NCI-H526 (cell line): ENCODE measurements around the gene SUMO2.
"Not testable (repeated sequence)": the region's sequence is repeated elsewhere in the genome, so short reads cannot be mapped to it uniquely, and the experiment has no call there.

ENCODE experiments used
- DNase-seq, 2 experiments: peaks; one replicate each; lab custom pipeline; 2025; lab: John Stamatoyannopoulos, UW

The SUMO2 gene

DNA sequence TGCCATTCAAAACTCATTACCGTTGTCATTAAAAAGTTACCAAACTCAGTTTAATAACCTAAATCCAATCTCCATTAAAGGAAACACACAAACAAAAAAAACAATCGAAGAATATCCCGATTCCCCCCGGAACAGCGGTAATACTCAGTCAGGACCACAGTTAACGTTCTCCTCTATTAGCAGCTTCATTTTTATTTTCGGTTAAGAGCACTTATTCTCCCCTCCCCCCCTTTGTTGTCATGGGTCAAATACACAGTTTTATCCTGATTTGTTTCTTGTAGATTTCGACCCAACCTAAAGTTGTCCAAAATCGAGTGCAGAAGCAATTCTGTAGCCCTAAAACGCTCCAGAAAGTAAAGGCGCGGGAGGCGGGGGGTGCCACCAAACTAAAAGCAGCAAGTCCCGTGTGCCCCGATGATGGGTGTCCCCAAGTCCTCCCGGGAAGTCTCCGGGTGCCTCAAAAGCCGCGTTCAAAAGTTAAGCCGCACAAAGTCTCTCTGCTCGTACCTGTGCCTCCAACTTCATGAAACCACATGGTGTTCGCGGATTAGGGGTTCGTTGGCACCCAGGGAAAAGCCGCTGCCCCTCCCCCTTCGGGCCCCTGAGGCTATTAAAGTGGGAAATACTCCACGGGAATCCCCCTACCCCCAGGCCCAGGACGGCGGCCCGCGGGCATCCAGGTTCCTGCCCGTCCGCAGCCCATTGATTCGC is 996 bp downstream of the SUMO2 start:
- no peak for DNase-seq

DNA sequence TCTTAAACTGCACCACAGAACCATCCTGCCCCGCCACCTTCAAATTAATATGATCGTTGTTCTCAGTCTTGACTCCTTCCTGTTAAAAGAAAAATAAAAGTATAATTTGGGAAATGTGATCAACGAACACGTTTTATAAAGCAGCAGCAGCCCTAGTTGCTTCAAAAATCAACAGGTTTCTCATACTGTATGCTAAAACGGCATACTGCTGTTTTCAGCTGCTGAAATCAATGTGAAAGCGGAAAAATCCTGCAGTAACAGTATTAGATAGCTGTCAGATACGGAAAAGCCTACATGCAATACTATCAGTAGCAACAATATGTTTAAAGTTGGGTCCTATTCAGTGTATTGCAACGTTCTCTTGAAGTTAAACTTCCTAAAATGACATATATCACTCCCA is 1.6 kb downstream of the SUMO2 start:
- DNase-seq = no peak

DNA sequence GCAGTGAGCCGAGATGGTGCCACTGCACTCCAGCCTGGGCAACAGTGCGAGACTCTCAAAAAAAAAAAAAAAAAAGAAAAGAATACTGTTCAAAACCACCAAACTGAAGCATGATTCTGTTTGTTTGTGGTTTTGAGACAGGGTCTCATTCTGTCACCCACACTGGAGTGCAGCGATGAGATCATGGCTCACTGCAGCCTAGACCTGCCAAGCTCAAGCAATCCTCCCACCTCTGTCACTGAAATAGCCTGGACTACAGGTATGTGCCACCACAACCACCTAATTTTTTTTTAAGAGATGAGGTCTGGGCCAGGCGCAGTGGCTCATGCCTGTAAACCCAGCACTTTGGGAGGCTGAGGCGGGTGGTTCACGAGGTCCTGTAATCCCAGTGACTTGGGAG is 4.3 kb downstream of the SUMO2 start:
- DNase-seq = no peak

DNA sequence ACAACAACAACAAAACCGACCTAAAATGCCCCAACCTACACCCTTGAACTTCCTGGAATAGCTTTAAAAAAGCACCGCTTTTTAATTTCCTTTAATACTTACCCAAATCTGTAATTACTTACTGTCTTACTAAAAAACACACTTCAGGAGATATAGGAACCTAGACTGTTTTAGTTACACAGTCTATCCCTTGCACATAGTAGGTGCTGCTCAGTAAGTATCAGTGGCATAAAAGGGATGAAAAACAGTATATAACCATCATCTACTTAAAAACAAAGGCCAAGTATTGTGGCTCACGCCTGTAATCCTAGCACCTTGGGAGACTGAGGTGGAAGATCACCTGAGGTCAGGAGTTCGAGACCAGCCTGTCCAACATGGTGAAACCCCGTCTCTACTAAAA is 6.1 kb downstream of the SUMO2 start:
- DNase-seq = no peak

DNA sequence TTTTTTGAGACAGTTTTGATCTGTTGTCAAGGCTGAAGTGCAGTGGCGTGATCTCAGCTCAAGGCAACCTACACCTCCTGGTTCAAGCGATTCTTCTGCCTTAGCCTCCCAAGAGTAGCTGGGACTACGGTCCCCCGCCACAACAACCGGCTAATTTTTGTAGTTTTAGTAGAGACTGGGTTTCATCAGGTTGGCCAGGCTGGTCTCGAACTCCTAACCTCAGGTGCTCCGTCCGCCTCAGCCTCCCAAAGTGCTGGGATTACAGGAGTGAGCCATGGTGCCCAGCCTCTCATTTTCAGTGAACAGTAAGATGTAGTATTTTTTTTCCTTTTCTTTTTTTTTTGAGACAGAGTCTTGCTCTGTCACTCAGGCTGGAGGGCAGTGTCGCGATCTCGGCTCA is 7.8 kb downstream of the SUMO2 start:
- no peak for DNase-seq

DNA sequence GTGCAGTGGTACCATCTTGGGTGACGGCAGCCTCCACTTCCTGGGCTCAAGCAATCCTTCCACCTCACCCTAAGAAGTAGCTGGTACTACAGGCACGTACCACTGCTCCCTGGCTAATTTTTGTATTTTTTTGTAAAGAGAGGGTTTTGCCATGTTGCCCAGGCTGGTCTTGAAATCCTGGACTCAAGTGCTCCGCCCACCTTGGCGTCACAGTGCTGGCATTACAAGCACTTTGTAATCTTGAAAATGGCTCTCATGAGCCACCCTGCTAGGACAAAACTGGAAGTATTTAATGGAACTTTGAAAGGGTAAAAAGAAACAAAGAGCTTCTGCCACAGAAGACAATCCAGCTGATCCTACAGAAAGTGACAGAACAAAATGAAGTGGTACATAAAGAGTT is 9.2 kb downstream of the SUMO2 start:
- no peak for DNase-seq

DNA sequence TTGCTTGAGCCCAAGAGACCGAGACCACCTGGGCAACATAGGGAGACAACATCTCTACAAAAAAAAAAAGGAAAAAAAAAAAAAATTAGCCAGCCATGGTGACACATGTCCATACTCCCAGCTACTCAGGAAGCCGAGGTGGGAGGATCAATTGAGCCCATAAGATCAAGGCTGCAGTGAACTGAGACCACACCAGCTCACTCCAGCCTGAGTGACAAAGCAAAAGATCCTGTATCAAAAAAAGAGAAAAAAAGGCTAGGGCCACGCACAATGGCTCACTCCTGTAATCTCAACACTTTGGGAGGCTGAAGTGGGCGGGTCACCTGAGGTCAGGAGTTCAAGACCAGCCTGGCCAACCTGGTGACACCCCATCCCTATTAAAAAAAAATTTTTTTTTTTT is 13.8 kb downstream of the SUMO2 start:
- no peak for DNase-seq

DNA sequence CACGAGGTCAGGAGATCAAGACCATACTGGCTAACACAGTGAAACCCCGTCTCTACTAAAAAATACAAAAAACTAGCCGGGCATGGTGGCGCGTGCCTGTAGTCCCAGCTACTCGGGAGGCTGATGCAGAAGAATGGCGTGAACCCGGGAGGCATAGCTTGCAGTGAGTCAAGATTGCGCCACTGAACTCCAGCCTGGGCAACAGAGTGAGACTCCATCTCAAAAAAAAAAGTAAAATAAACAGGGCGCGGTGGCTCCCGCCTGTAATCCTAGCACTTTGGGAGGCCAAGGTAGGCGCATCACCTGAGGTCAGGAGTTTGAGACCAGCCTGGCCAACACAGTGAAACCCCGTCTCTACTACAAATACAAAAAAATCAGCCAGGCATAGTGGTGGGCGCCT is 18.2 kb downstream of the SUMO2 start:
- DNase-seq = not testable (repeated sequence)

DNA sequence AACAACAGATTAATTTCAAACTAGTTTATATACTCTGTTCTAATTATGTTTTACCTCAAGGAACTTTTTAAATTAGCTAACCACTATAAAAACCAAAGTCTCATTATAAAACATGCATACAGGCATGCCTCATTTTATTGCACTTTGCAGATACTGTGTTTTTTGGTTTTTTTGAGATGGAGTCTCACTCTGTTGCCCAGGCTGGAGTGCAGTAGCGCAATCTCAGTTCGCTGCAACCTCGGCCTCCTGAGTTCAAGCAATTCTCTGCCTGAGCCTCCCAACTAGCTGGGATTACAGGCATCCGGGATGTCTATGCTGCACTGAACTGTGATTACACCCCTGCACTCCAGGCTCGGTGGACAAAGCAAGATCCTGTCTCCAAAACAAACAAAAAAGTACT is 19.7 kb downstream of the SUMO2 start:
- DNase-seq = no peak

DNA sequence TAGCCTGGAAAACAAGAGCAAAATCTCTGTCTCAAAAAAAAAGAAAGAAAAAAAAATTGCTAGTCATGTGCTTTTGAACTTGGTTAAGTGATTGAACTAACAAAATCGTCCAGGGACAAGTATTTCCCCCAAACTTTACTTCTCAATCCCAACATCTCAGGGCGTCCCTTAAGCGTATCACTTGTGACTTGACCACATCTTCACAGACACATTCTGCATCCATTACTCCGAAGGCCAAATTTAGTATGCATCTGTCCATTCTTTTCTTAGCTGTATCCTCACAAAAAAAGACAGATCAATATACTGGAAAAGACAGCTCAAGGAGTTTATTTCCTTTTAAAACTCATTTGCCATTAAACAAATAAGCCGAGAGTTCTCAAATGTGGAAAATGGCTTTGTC is 22.5 kb downstream of the SUMO2 start:
- DNase-seq = no peak

DNA sequence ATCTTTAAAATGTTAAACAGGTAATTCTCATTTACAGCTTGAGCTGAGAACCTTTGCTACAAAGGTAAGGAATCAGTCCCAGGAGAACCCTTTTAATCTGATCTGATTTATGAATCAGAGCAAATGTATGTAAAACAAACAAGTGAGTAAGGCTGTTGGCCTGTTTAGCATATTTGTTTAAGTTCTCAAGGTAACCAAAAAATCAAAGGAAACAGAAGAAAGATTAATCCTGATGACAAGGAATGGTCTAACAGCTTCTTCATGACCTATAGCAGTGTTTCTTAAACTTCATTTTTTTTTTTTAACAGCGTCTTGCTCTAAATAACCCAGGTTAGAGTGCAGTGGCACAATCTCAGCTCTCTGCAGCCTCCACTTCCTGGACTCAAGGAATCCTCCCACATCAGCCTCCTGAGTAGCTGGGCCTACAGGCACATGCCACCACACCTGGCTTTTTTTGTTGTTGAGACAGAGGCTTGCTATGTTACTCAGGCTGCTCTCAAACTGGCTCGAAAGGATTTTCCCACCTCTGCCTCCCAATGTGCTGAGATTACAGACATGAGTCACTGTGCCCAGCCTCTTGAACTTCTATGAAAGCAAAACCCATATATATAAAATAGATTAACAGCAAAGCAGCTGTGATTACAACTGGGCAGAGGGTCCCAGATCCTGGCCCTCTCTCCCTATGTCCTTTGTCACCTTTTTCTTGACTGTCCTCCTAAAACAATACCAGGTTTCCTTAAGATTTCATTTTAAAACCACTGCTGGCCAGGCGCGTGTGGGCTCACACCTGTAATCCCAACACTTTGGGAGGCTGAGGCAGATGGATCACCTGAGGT is 23.3 kb downstream of the SUMO2 start:
- DNase-seq = no peak

DNA sequence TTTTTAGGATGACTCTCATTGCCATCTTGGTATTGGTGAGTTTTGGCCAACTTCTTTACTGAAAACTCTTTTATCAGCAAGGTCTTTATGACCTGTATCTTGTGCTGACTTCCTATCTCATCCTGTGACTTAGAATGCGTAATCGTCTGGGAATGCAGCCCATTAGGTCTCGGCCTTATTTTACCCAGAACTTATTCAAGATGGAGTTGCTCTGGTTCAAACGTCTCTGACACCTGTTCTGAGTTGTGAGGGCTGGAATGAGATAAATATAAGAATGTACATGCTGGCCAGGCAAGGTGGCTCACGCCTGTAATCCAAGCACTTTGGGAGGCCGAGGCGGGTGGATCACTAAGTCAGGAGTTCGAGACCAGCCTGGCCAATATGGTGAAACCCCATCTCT is 24.3 kb downstream of the SUMO2 start:
- DNase-seq = not testable (repeated sequence)

DNA sequence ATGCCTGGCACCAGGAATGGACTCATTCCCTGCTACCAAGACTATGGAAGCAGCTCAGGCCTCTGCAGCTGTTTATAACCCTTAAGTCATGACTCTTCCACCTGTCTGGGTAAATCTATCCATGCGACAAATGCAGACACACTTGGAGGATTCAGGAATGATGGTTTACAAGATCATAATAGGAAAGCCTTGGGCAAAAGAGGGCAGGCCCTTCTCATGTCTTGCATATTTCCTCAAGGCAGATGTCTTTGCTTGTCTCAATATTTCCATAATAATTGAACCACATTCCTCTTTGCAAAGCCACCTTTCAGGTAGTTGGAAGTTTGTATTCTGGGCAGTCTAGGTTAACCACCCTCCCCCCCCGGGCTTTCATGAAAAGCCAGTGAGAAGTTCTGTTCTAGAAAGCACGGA is 27.6 kb downstream of the SUMO2 start:
- no peak for DNase-seq

DNA sequence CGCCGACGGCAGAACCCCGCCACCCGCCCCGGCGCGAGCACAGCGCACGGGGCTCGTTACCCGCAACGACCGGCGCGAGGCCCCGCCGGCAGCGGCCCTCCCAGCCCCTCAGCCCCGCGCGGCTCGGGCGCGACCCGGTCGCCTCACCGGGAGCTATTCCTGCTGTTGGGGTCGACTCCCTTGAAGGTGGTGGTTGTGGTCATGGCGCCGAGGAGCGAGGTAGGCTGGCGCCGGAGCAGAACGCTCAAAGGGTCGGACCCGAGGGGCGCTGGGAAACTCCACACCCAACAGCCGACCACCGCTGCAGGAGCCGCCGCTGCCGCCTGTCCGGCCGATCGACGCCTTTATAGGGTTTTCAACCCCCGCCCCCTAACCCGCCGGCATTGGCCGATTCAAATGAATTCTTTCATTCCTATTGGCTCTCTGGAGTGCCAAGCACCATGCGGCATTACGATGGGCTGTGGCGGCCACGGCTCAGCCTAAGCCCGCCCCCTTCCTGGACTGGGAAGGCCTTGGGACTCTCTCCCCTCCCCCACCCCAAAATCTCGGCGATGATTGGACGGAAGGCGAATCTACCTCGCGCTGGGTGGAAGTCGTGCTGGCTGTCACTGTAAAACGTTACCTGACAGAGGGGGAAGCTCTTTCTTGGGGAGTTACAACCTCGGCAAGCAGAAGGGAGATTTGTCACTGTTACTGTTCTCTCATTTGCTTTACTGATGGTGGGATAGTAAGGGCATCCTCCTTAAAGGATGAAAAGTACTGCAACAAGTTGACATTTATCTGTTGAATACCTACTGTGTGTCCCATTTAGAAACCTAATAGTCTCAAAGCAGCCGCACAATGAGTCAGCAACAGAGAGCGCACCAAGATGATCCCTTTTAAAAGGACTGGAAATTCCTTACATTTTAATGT is 28.3 kb downstream of the SUMO2 start, which contains the start of gene JPT1:
Gene JPT1 (minus strand): TSS at position 318 of the 912 bp plus-strand sequence. CDS start 115 bp downstream, at position 203.
- peak; percentile 98 to 100 for DNase-seq

DNA sequence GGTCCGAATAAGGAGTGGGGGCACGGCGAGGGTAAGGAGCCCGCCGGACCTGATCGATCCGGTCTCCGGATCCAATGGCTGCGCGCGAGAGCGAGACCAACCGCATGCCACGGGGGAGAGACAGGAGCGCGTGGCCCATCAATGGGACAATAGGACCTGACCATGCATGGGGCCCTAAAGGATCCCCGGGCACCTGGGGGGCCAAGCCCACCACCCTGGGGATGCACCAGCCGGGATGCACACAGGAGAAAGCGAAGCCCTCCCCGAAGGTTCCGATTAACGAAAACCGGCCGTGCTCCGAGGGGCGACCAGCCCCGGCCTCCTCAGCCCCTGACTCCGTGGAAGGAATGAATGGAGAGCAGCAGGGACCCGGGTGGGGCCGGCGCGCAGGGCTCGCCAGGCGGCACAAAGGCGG is 29.0 kb downstream of the SUMO2 start:
- DNase-seq = peak; percentile 28 to 61

DNA sequence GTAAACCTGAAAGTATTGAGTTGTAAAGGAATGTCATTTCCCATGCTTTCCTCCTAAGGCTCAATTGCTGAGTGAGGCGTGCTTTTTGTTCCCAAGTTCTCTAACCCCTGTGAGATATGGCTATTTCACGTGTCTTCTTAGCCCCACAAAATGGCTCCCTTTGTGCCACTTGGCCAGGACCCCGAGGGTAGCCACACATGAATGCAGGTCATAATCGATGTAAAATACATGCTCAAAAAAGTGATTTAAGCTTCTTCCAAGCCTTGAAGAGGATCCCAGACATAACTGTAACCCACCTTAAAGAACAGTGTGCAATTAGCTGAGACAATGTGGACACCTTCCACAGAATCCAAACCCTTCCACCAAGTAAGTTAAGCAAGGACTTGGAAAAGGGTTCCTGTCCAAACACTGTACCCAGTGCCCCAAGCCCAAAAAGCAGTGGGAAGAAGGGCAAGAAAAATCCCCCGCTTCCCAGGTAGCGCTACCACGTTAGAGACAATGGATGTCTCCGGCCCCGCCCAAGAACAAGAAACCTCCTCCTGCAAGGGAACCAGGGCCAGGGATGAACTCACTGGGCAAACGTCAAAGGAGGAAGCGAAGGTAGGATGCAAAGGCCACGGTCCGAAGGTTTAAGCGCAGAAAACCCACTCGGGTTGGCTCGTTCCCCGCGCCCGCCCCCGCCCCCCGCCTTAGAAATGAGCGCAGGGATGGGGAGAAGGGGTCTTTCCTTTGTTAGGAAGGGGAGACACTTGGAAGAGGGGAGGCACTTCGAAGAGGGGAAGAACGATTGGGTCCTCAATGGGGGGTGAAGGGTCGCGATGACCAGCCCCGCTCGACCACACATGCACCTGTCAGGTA is 29.6 kb downstream of the SUMO2 start:
- DNase-seq = peak; percentile 16 to 57

DNA sequence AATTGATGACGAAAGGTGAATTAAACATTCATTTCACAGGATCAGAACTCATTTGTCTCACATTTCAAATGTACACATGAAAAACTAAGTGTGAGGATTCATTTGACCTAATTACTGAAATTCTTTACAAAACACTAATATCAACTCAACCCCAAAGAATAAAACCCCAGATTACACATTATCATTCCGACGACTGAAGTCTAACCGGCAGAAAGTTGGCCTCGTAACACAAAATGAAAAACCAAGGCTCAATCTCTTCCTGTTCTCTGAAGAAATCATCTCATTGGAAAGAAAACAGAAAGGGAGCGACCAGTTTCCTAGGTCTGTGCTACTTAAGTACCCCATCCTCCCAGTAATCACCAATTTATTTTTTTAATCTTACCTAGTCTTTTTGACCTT is 30.2 kb downstream of the SUMO2 start:
- DNase-seq = no peak

DNA sequence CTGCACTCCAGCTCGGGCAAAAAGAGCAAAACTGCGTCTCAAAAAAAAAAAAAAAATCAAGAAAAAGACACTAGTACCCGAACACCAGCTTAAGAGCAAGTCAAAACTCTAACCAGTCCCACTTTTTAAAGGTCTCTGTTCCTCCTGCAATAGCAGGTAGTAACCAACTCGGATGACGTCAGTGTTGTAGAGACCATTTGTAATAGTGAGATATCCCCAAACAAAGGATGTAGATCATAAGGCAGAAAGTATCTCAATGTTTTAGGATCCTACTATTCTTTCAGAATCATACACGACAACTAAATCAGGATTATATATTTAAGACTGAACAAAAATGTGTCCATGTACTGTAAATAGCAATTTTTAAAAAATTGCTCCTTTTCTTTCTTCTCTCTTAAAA is 30.8 kb downstream of the SUMO2 start:
- DNase-seq = peak; percentile 15 to 23

DNA sequence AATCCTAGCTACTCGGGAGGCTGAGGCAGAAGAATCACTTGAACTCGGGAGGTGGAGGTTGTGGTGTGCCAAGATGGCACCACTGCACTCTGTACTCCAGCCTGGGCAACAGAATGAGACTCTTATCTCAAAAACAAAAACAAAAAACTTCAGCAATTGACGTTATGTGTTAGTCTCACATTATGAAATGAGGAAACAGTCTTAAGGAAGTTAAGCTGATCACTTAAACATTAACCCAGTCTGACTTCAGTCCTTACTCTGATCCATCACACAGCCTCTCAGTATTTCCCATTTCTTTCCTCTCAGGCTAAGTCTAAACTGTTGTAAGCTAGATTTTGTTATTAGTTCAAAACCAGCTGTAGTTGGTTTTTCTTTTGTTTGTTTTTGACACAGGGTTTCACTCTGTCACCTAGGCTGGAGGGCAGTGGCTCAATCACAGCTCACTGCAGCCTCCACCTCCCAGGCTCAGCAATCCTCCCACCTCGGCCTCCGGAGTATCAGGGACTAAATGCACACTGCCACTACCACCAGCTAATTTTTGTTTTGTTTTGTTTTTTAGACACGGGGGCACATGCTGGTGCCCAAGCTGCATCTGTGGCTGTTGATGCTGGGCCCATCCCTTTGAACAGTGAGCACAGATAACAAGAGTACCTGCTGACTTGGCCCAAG is 34.7 kb downstream of the SUMO2 start:
- DNase-seq = no peak

DNA sequence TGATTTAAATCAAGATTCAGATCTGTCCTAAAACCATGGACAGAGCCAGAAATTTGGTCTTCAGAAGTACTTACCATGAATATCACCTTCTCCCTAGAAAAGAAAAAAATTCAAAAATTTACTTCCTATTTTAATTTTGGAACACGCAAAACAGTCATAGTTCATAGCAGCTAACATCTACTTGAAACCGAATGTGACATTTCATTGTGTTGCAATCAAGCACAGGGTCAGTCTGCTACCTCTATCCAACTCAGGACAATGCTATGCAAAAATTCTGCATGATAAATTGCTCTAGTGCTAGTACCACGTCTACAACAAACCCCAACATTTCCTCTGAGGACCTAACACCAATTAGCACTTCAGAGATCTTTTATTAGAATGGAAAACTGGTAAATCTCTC is 36.2 kb downstream of the SUMO2 start:
- DNase-seq = no peak
